ENCODE measurements around the gene BMP4.

BMP4 gene

GRCh38 chr14:53921027-53921426 lies 35.6 kb downstream of the BMP4 start:
- H4K20me1 ChIP-seq (ENCODE audit: insufficient read depth, low read length): no peaks in the 10 kb centered on the region
- H3K27ac ChIP-seq (ENCODE audit: low read length): no peak overlapping the region
- no peak overlapping the region for H2AFZ ChIP-seq (ENCODE audit: low read depth, low read length)
- H3K9me3 ChIP-seq (ENCODE audit: insufficient read depth, low read length): peaks cover 3% of the 10 kb centered on the region
- no peak overlapping the region for H3K4me2 ChIP-seq (ENCODE audit: low read length)
- H3K9ac ChIP-seq (ENCODE audit: low read length): no peak overlapping the region
- H3K4me1 ChIP-seq (ENCODE audit: low read length): peaks cover 12% of the 10 kb centered on the region
- TF ChIP-seq CTCF (IDR thresholded peaks at IDR 0.05; ENCODE audit: low read depth, low read length) (no peak), EZH2phosphoT487 (IDR thresholded peaks at IDR 0.05; ENCODE audit: low read depth) (no peak)
- no peaks in the 10 kb centered on the region for H3K36me3 ChIP-seq (replicated peaks; ENCODE audit: low read depth, low read length)
- no peak overlapping the region for H3K4me3 ChIP-seq (ENCODE audit: low read length)
- no peaks in the 10 kb centered on the region for H3K27me3 ChIP-seq (ENCODE audit: low read depth, low read length)
- no peaks in the 10 kb centered on the region for H3K79me2 ChIP-seq (ENCODE audit: low read length)

GRCh38 chr14:53916239-53916638 lies 40.4 kb downstream of the BMP4 start:
- Histone ChIP-seq H3K9me3 (ENCODE audit: insufficient read depth, low read length) (peaks cover 10% of the 10 kb centered on the region), H4K20me1 (ENCODE audit: insufficient read depth, low read length) (no peaks in the 10 kb centered on the region), H3K79me2 (ENCODE audit: low read length) (no peaks in the 10 kb centered on the region), H3K4me3 (ENCODE audit: low read length) (no peak overlapping the region), H3K27me3 (ENCODE audit: low read depth, low read length) (no peaks in the 10 kb centered on the region), H2AFZ (ENCODE audit: low read depth, low read length) (no peak overlapping the region), H3K9ac (ENCODE audit: low read length) (no peak overlapping the region), H3K36me3 (replicated peaks; ENCODE audit: low read depth, low read length) (peaks cover 4% of the 10 kb centered on the region), H3K4me2 (ENCODE audit: low read length) (no peak overlapping the region), H3K4me1 (ENCODE audit: low read length) (no peaks in the 10 kb centered on the region), H3K27ac (ENCODE audit: low read length) (no peak overlapping the region)
- TF ChIP-seq EZH2phosphoT487 (IDR thresholded peaks at IDR 0.05; ENCODE audit: low read depth): no peak
- TF ChIP-seq CTCF (IDR thresholded peaks at IDR 0.05; ENCODE audit: low read depth, low read length): no peak

- Histone ChIP-seq H3K79me2 (ENCODE audit: low read length) (no peaks in the 10 kb centered on the region), H4K20me1 (ENCODE audit: insufficient read depth, low read length) (no peaks in the 10 kb centered on the region), H3K9ac (ENCODE audit: low read length) (no peak overlapping the region), H2AFZ (ENCODE audit: low read depth, low read length) (no peak overlapping the region), H3K9me3 (ENCODE audit: insufficient read depth, low read length) (peaks cover 10% of the 10 kb centered on the region), H3K27ac (ENCODE audit: low read length) (no peak overlapping the region), H3K4me2 (ENCODE audit: low read length) (no peak overlapping the region), H3K36me3 (replicated peaks; ENCODE audit: low read depth, low read length) (peaks cover 4% of the 10 kb centered on the region), H3K4me3 (ENCODE audit: low read length) (no peak overlapping the region), H3K4me1 (ENCODE audit: low read length) (no peaks in the 10 kb centered on the region), H3K27me3 (ENCODE audit: low read depth, low read length) (no peaks in the 10 kb centered on the region)
- TF ChIP-seq CTCF (IDR thresholded peaks at IDR 0.05; ENCODE audit: low read depth, low read length): no peak
- no peak for TF ChIP-seq EZH2phosphoT487 (IDR thresholded peaks at IDR 0.05; ENCODE audit: low read depth)
Observed at GRCh38 chr14:53915364-53916014, 41.1 kb downstream of the BMP4 start.

- Histone ChIP-seq H3K4me2 (ENCODE audit: low read length) (no peak overlapping the region), H3K4me3 (ENCODE audit: low read length) (no peak overlapping the region), H3K9ac (ENCODE audit: low read length) (no peak overlapping the region), H3K27me3 (ENCODE audit: low read depth, low read length) (no peaks in the 10 kb centered on the region), H4K20me1 (ENCODE audit: insufficient read depth, low read length) (no peaks in the 10 kb centered on the region), H3K27ac (ENCODE audit: low read length) (no peak overlapping the region), H2AFZ (ENCODE audit: low read depth, low read length) (0 out of 2 replicates have a peak overlapping the region, but pooled peaks have one; percentile 21), H3K4me1 (ENCODE audit: low read length) (no peaks in the 10 kb centered on the region), H3K9me3 (ENCODE audit: insufficient read depth, low read length) (peaks cover 21% of the 10 kb centered on the region), H3K36me3 (replicated peaks; ENCODE audit: low read depth, low read length) (peaks cover 4% of the 10 kb centered on the region), H3K79me2 (ENCODE audit: low read length) (no peaks in the 10 kb centered on the region)
- no peak for TF ChIP-seq EZH2phosphoT487 (IDR thresholded peaks at IDR 0.05; ENCODE audit: low read depth)
- no peak for TF ChIP-seq CTCF (IDR thresholded peaks at IDR 0.05; ENCODE audit: low read depth, low read length)
Observed at GRCh38 chr14:53912021-53912420, 44.6 kb downstream of the BMP4 start.

All from OCI-LY3 (cell line).